Heart right ventricle (tissue), 16 donors: ENCODE data around the gene LASP1NB.
A peak's percentile ranks its signal among the peaks of the same experiment; 100 is the strongest.

Source experiments
- ATAC-seq, 8 donors: fragments of 200-7000 bp; cut with Tn5 transposase; one replicate each; pipeline ENCODE4 v1.9.1; 2020; ENCODE audit warnings: mild to moderate bottlenecking in 8 of 8, moderate library complexity in 8 of 8, moderate number of reproducible peaks in 1 of 8
- DNase-seq, 2 donors: peaks; one replicate each; pipeline ENCODE4 v3.0.0-alpha.2; 2020
- H3K27ac ChIP-seq, 10 donors: fragments of 200-600 bp; sonication (generic) in 2 of 10; one replicate each; pipeline versions ENCODE4 v1.5.0 to v1.8.0; 2020 to 2022; ENCODE audit warnings: mild to moderate bottlenecking in 3 of 10
- H3K27me3 ChIP-seq, 7 donors: fragments of 200-600 bp; one replicate each; pipeline ENCODE4 v1.8.0; 2021 to 2022; ENCODE audit warnings: mild to moderate bottlenecking in 2 of 7
- H3K36me3 ChIP-seq, 9 donors: fragments of 200-600 bp; sonication (generic) in 1 of 9; one replicate each; pipeline versions ENCODE4 v1.5.0 to v1.8.0; 2020 to 2022; ENCODE audit warnings: mild to moderate bottlenecking in 2 of 9
- H3K4me1 ChIP-seq, 9 donors: fragments of 200-600 bp; sonication (generic) in 1 of 9; one replicate each; pipeline versions ENCODE4 v1.5.0 to v1.8.0; 2020 to 2022; ENCODE audit warnings: mild to moderate bottlenecking in 4 of 9
- H3K4me3 ChIP-seq, 10 donors: fragments of 200-600 bp; sonication (generic) in 2 of 10; one replicate each; pipeline versions ENCODE4 v1.5.0 to v1.8.0; 2020 to 2022; ENCODE audit warnings: mild to moderate bottlenecking in 7 of 10, moderate library complexity in 2 of 10
- H3K9me3 ChIP-seq, 11 donors: fragments of 200-600 bp in 10 of 11; sonication (generic) in 2 of 11; one replicate each; pipeline versions ENCODE4 v1.5.0 to v1.8.0; 2013 to 2022; ENCODE audit warnings: mild to moderate bottlenecking in 2 of 11, control low read depth in 1 of 11, moderate library complexity in 1 of 11
- CTCF ChIP-seq, 9 donors: fragments of 200-600 bp; sonication (generic) in 2 of 9; IDR thresholded peaks; one replicate each; pipeline versions ENCODE4 v1.5.0 to v1.8.0; 2021 to 2022; ENCODE audit warnings: antibody characterized with exemption in 9 of 9, mild to moderate bottlenecking in 5 of 9, moderate library complexity in 1 of 9
- WGBS, 2 donors: extraction: QIAGEN DNeasy Blood & Tissue Kit; methylation state at CpG; one replicate each; pipeline ENCODE4 v1.1.7; 2013; ENCODE audit warnings: inconsistent platforms in 1 of 2; 5-methylcytosine and 5-hydroxymethylcytosine counted together
- intact Hi-C, 10 donors: fragments of 100-400 bp; cut with DNase I; formaldehyde crosslinking; loops; one replicate each; pipeline versions ENCODE4 v1.11.1 to v1.14.2; 2022
- donor health status: Arrhythmogenic right ventricular cardiomyopathy.
- donor health status: ischemic (EF 13 %, LVEDD 7.1; RV severe dilation, severe dysfunction).
- donor health status: healthy with polysubstance abuse.
- donor health status: DM: no; HTN: yes; CAD: no.
- donor health status: DM: no; HTN: no; CAD: no.
- donor health status: ischemic (EF 25% LVEDD 6.9; RV normal size, moderate dysfunction).
- donor health status: ischemic (EF 25% LVEDD 5.7; RV mildly dilated, moderate dysfunction).
- donor health status: healthy.
- donor health status: DM: yes; HTN: yes; CAD: no.
- donor health status: Ischemic cardiomyopathy.
- donor health status: ischemic (EF 35%, LVEDD 5.7; RV mildly dilated, moderate dysfunction).
- donor health status: nonischemic (EF 11% LVEDD 7.7; RV severe dilation, severe dysfunction).
- donor health status: DM: yes; HTN: yes; CAD: no.
- donor health status: PGD.
- donor health status: ischemic (EF 29% LVEDD 5.4; RV normal size, mild dysfunction).
- donor health status: nonischemic (EF 23%, LVEDD 6.1; RV moderate dilation, normal function).

Gene LASP1NB

DNA sequence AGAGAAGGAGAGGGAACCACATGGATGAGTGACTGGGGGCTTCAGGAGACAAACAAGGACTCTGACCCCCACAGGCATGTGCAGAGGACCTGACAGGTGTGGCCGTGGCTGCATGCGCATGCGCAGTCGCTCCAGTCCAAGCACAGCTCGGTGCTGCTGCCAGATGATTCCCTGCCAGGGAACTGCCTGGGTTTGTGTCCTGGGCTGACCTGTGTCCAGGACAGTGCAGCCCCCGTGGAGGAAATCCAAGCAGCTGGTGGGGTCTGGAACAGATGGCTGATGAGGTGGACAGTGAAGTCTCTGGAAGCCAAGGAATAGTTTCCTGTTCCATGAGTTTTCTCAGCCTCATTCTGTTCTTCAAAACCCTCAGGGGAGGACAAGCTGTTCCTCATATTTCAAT is 28.2 kb upstream of the LASP1NB start:
- ATAC-seq (peak; percentile 64 to 78 (median 74)), DNase-seq (peak; percentile 86 to 89)
- Histone ChIP-seq H3K27me3 (no peaks in the 10 kb centered on the region), H3K27ac (peak overlapping the region; percentile 64 to 86 (median 75)), H3K4me1 (peaks cover 42 to 99% (median 90%) of the 10 kb centered on the region in 9 donors), H3K4me3 (peak overlapping the region in 2 of 10 donors; percentile 10 to 11), H3K36me3 (peaks cover 0 to 66% (median 15%) of the 10 kb centered on the region in 9 donors), H3K9me3 (no peaks in the 10 kb centered on the region)
- TF ChIP-seq CTCF (IDR thresholded peaks at IDR 0.05): no peak
- whole genome bisulfite sequencing, 2 donors: 23 to 28% methylated on average over 6 of the region's 6 CpGs
- intact Hi-C loops: no loop called here

DNA sequence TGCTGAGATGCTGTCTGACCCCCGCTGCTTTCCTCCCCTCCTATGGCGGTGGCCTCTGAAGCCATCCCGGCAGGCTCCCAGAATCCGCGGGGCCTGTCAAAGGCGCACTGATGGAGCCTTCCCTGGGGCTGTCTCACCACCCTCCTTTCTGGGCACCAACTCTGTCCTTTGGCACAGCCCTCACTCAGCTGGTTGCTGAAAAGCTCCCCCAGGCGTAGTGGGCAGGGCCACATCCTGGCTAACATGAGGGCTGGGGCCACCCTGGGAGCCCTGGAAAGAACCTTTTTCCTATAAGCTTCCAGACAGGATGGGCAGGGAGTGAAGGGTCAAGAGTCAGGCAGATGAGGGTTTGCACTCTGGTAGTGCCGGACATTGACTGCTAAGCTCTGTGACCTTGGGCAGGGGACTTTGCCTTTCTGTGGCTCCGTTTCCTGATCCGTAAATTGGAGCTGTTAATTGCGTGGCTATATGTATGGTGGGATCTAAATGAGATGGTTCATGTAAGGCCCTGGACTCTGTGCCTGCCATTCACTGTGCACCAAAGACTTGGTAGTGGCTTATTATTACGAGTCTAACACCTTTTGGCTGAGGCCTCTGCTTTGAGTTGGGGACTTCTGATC is 27.6 kb upstream of the LASP1NB start:
- ATAC-seq (peak; percentile 0 to 43 (median 10)), DNase-seq (no peak)
- 49 to 62% methylated on average over 12 of the region's 12 CpGs for WGBS, 2 donors
- H3K27me3 ChIP-seq: no peaks in the 10 kb centered on the region
- peak overlapping the region in 2 of 10 donors; percentile 10 to 11 for H3K4me3 ChIP-seq
- TF ChIP-seq CTCF (IDR thresholded peaks at IDR 0.05): no peak
- H3K9me3 ChIP-seq: no peaks in the 10 kb centered on the region
- intact Hi-C loops: no loop called here
- H3K4me1 ChIP-seq: peaks cover 42 to 100% (median 92%) of the 10 kb centered on the region in 9 donors
- peak overlapping the region; percentile 64 to 86 (median 75) for H3K27ac ChIP-seq
- H3K36me3 ChIP-seq: peaks cover 0 to 66% (median 13%) of the 10 kb centered on the region in 9 donors

- H3K4me1 ChIP-seq: peaks cover 42 to 99% (median 91%) of the 10 kb centered on the region in 9 donors
- ATAC-seq: no peak
- TF ChIP-seq CTCF (IDR thresholded peaks at IDR 0.05): no peak
- DNase-seq: no peak
- 49 to 66% methylated on average over 9 of the region's 9 CpGs for WGBS, 2 donors
- peak overlapping the region in 1 of 10 donors; percentile 13 for H3K4me3 ChIP-seq
- H3K27me3 ChIP-seq: no peaks in the 10 kb centered on the region
- no peaks in the 10 kb centered on the region for H3K9me3 ChIP-seq
- peak overlapping the region; percentile 64 to 86 (median 75) for H3K27ac ChIP-seq
- intact Hi-C loops: no loop called here
- peaks cover 0 to 65% (median 13%) of the 10 kb centered on the region in 9 donors for H3K36me3 ChIP-seq
Observed at GRCh38 chr17:38898291-38898679, 27.1 kb upstream of the LASP1NB start.

- Histone ChIP-seq H3K4me1 (peaks cover 42 to 98% (median 85%) of the 10 kb centered on the region in 9 donors), H3K4me3 (peak overlapping the region in 1 of 10 donors; percentile 13), H3K36me3 (peaks cover 0 to 70% (median 13%) of the 10 kb centered on the region in 9 donors), H3K27ac (peak overlapping the region; percentile 3 to 86 (median 68)), H3K9me3 (no peaks in the 10 kb centered on the region), H3K27me3 (no peaks in the 10 kb centered on the region)
- DNase-seq (peak in 1 of 2 donors; percentile 43), ATAC-seq (peak in 4 of 8 donors; percentile 8 to 36 (median 21))
- TF ChIP-seq CTCF (IDR thresholded peaks at IDR 0.05): no peak
- 48 to 70% methylated on average over 11 of the region's 11 CpGs for WGBS, 2 donors
- intact Hi-C loops: no loop called here
Observed at GRCh38 chr17:38898812-38899348, 26.5 kb upstream of the LASP1NB start.
